ENCODE results near the gene ZXDC.

The ZXDC gene

DNA sequence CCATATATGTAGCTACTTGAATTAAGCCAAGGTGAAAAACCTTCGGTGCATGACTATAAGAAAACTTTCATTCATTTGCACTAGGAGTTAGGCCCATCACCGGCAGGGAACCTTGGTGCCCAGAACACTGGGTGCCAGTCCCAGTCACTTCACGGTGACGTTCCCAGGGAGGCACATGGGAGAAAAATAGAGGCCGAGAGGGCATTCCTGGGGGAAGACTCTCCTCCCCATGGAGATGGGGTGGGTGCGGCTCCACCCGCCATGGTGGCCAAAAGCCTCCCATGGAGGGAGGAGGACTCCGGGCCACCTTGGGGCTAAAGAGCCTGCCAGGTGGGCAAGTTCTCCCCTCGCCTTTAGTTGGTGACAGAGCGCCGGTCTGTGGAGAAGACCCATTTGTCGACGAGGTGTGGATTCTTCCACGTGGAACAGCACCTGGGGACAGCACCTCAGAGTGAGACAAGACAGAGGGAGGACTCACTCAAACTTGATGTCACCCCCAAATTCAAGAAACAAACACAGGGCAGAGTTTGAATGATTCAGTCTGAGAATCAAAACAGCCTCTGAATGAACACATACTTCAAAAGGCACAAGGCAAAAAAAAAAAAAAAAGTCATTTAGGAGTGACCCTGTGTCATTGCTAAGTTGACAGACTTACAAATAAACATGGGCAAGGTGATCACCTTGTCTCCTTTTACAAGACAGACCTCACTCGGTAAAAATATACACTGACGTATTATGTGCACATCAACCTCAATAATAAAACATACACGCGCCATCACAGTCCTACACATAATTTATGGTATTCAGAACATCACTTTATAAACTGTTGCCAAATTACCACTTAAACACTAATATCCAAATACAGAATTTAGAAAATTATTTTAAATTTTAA lies 38.6 kb downstream of the ZXDC start:
- no peak for DNase-seq (ENCODE audit: low spot score)

- no peak for DNase-seq (ENCODE audit: low spot score)
These were observed 40.0 kb downstream of the ZXDC start for GRCh38 chr3:126435456-126436315.

DNA sequence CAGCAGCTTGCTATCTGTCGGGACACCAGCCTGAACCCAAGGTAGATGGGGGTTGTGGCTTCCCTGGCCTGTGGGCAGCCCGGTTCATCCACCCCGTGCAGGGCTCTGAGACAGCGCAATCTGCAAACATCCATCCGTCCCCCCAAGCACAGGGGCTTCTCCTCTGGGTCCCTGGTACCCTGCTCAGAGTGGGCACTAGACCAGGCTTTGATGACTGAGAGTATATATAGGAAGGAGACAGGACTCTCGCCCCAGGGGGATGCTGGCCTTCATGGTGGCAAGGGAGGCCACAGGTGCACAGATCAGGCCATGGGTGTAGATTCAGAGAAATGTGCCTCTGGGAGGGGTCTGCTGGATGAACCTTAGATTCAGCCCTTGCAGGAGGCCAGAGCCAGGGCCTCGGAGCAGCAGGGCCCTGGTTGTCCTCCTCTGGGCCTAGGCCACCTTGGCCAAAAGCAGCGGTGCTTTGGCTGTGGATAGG lies 40.7 kb downstream of the ZXDC start:
- DNase-seq (ENCODE audit: low spot score): no peak

DNA sequence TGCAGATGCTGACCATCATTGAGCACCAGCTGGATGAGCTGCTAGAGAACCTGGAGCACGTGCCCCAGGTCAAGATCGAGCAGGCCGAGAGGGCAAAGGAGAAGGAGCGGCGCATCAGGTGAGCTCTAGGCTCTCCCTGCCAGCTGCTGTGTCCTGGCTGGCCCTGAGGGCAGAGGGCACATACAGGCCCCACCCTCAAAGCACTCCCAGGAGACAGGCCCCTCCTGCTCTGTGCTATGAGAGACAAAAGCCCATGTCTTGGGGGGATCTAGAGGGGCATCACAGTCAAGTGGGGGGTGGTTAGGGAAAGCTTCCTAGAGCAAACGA lies 41.5 kb downstream of the ZXDC start:
- no peak for DNase-seq (ENCODE audit: low spot score)

- DNase-seq (ENCODE audit: low spot score): no peak
These were observed 42.0 kb downstream of the ZXDC start for GRCh38 chr3:126433496-126434263.

DNA sequence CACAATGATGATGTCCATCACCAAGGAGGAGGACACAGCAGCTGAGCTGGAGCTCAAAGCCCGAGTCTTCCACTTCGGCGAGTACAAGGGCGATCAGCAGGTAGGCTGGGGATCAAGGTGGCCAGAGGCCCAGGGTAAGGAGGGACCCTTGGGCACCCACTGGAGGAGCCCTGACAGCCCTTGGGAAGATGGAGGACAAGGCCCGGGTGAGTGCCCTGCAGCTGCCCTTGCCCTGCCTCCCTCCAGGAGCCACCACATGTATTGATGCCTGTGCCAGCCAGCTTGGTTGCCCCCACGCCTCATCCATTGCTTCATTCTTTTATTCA lies 42.6 kb downstream of the ZXDC start:
- DNase-seq (ENCODE audit: low spot score): no peak

DNA sequence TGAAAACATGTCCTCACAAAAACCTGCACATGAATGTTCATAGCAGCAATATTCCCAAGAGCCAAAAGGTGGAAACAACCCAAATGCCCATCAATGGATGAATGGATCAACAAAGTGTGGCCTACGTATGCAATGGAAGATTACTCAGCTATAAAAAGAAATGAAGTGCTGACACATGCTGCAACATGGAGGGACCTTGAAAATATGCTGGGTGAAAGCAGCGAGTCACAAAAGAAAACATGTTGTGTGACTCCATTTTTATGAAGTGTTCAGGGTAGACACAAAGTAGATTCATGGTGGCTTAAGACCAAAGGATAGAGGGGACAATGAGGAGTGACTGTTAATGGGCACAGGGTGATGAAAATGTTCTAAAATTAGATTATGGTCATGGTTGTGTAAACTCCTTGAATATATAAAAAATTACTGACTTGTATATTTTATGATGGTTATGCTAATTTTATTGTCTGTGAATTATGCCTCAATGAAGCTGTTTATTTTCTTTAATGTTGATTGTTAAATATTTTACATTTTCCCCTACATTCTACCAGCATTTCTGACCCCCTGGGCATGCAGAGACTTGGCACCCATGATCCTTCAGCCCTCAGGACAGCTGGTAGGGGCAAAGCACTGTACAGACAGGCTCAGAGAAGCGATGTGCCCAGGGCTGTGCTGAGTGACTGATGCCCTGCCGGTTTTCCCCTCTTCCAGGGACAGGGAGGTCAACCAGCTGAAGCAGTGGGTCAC lies 43.2 kb downstream of the ZXDC start:
- DNase-seq (ENCODE audit: low spot score): no peak

DNA sequence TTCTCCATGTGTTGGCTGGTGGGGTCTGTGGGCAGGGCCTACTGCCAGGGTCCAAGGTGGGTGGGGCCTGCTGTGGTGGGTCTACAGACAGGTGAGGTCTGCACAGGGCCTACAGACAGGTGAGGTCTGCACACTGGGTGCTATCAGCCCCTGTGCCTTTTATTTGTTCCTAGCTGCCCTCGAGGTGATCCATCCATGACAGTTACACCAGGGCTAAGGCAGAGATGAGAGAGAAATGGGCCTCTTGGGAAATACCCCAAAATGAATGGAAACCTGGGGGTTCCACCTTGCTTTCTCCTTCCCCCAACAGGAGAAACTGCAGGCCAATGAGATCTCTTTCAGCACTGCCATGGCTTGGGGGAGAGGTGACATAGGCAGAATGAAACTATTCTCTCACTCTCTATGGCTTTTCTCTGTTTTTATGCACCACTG lies 44.6 kb downstream of the ZXDC start:
- no peak for DNase-seq (ENCODE audit: low spot score)

DNA sequence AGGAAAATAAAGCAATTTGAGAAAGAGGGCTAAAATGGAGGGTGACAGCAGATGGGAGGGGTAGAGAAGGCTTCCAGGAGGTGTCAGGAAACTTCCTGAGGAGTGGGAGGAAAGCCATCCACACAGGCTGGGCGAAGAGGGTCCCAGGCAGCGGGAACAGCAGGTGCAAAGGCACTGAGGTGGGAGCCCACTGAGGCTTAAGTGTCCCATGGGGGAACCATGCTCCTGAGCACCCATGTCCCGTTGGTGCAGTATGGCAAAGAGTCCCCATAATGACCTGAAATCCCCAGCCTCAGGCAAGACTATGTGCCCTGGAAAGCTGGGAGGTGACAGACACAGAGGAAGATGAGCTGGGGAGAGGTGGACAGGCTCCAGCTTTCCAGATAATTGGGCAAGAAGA lies 50.9 kb downstream of the ZXDC start:
- no peak for DNase-seq (ENCODE audit: low spot score)

- no peak for DNase-seq (ENCODE audit: low spot score)
These were observed 51.5 kb downstream of the ZXDC start for GRCh38 chr3:126424039-126424717.

DNA sequence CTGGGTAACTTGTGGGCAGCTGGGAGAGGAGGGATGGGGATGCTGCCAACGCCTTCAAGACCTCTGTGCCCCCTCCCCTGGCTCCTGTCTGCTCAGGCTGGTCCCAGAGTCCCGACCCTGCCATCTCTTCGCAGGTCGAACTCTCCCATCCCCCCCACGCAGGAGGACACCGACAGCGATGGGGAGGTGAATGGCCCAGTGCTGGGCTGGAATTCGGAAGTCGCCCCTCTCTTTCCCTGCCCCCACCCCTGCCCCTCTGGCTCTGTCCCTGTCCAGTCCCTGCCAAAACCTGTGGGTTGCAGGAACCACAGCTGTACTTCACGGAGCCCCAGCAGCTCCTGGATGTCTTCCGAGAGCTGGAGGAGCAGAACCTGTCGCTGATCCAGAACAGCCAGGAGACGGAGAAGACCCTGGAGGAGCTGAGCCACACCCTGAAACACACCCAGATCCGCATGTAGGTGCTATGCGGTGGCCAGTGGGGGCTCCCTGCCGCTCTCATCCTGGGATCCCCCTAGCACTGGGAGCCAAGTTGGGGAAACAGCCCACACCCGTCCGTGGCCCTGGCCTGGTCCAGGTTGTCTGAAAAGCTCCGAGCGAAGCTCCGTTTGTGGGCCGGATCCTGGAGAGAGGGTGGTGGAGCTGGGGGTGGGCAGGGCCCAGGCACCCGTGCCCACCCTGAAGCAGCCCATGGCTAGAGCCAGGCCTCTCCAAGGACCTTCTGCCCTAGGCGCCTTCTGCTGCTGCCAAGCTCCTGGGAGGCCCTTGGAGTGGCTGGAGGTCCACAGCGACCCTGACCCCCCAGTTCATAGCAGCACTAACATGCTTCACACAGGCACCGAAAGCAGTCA lies 52.3 kb downstream of the ZXDC start:
- no peak for DNase-seq (ENCODE audit: low spot score)

- DNase-seq (ENCODE audit: low spot score): no peak
These were observed 53.1 kb downstream of the ZXDC start for GRCh38 chr3:126422571-126423091.

DNA sequence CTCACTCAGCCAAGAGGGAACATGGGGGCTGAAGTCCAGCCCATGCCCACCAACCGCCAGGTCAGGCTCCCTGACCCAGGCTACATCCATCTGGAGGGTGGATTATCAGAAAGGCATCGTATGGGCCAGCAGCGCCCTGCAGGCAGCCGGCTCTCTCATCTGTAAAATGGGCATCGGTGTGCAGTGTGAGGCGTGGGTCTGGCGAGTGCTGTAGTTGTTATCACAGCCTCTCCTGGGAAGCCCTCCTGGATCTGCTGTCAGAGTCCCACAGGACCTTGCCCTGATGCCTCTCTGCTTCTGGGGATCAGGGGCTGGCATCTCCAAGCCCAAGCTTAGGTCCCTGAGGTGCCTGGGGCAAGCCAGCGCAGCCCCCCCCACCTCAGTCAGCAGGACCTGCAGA lies 53.6 kb downstream of the ZXDC start:
- no peak for DNase-seq (ENCODE audit: low spot score)

DNA sequence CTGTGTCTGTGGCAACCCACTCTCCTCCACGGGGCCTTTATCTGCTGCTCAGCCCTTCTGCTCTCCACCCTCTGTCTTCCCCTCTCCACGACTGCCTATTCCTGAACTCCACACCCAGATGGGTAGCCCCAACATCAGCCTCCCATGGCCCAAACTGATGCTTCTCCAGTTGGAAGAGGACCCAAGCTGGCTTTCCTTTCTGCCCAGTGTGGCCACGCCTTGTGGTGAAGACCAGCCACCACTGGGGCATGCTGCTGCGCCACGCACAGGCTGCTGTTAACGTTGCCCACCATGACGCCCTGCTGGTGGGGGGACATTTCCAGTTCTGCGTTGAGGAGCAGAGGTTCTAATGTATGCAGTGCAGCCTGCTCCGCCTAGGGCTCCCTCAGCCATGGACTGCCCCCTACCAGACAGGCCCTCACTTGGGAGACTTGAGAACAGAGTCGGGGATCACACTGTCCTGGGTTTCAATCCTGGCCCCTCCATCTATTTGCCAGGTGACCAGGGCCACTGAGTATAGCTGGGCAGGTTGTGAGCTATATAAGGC lies 54.0 kb downstream of the ZXDC start:
- no peak for DNase-seq (ENCODE audit: low spot score)

GRCh38 chr3:126419886-126420786 lies 55.6 kb downstream of the ZXDC start:
- no peak for DNase-seq (ENCODE audit: low spot score)

DNA sequence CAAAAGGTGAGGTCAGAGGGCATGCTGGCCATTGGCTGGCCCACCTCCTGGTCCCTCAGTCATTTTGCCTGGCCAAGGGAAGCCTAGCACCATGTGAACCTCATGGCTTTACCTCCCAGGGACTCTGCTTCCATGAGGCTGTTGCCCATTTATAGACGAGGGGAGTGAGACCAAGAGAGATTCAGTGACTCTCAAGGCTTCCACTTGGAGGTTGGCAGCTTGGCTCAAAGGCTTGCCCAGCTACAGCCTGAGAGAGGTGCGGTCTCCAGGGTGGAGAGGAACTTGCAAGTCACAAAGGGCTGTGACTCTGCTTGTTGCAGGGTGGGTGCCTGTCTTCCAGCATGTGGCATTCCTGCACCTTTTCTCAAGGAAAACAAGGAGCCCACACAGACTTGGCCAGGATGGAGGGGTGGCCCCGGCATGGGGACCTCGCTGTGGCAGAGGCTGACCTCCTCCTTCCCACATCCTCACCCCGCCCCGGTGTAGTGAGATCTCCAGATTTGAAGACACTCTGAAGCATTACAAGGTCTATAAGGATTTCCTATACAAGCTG lies 56.5 kb downstream of the ZXDC start:
- no peak for DNase-seq (ENCODE audit: low spot score)

GRCh38 chr3:126418661-126419131 lies 57.0 kb downstream of the ZXDC start:
- no peak for DNase-seq (ENCODE audit: low spot score)

DNA sequence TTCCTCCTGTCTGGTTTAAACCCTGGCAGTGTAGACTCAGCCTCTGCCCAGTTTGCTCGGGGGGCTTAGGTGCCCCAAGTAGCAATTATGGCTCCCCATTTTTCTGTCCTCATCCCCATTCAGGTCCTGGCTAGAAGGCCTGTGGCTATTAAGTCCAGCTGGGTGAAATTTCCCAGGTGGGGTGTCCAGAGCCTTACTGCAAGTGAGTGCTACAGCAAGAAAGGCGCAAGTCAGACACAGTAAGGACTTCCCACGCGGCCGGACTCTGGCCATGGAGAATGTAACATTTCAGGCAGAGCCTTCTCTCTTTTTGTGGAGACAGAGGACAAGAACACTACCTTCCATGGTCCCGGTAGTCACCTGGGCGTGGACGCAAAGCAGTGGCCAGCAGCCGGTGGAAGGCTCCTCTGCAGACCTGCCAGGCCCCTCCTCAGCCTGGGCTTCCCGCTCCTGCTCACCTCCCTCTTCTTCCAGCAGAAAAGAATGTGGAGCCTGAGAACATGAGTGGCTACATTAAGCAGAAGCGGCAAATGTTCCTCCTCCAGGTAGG lies 57.6 kb downstream of the ZXDC start:
- no peak for DNase-seq (ENCODE audit: low spot score)

All from LoVo (cell line).